Neuronal stem cell (in vitro differentiated cells): ENCODE measurements around the gene KCNJ1.
A peak's percentile ranks its signal among the peaks of the same experiment; 100 is the strongest.

ENCODE experiments used
- DNase-seq: peaks from one replicate; pipeline ENCODE4 v3.0.0-alpha.2; 2013; ENCODE audit warnings: low spot score
- H2AFZ ChIP-seq: one replicate; pipeline ENCODE4 v1.6.1; 2013; ENCODE audit warnings: mild to moderate bottlenecking, low read length, inconsistent platforms
- H2AK5ac ChIP-seq: 2 replicates; pipeline ENCODE4 v1.6.1; 2013; ENCODE audit warnings: low read depth, mild to moderate bottlenecking, inconsistent platforms, low read length, moderate library complexity, mixed read lengths
- H2BK120ac ChIP-seq: 2 replicates; pipeline ENCODE4 v1.6.1; 2013; ENCODE audit warnings: low read depth, mild to moderate bottlenecking, inconsistent platforms, low read length, moderate library complexity, mixed read lengths
- H2BK12ac ChIP-seq: one replicate; pipeline ENCODE4 v1.6.1; 2013; ENCODE audit warnings: low read length, inconsistent platforms
- H2BK15ac ChIP-seq: 2 replicates; pipeline ENCODE4 v1.6.1; 2013; ENCODE audit warnings: mild to moderate bottlenecking, low read length, inconsistent platforms, mixed read lengths
- H2BK5ac ChIP-seq: one replicate; pipeline ENCODE4 v1.6.1; 2013; ENCODE audit warnings: inconsistent platforms, mild to moderate bottlenecking, low read length, moderate library complexity
- H3K14ac ChIP-seq: one replicate; pipeline ENCODE4 v1.6.1; 2013; ENCODE audit warnings: low read length, inconsistent platforms
- H3K18ac ChIP-seq: 2 replicates; pipeline ENCODE4 v1.6.1; 2013; ENCODE audit warnings: low read length, inconsistent platforms
- H3K23ac ChIP-seq: 2 replicates; pipeline ENCODE4 v1.6.1; 2013; ENCODE audit warnings: low read depth, mild to moderate bottlenecking, mixed read lengths, low read length, inconsistent platforms; ENCODE audit not compliant: poor library complexity
- H3K27ac ChIP-seq: replicated peaks from 3 replicates; pipeline ENCODE4 v1.5.1; 2013; ENCODE audit warnings: low read length, inconsistent platforms
- H3K27me3 ChIP-seq, 3 experiments: 2 replicates each; pipeline ENCODE4 v1.6.1; 2013; ENCODE audit warnings: low read length in 3 of 3, mild to moderate bottlenecking in 2 of 3, inconsistent platforms in 1 of 3, low read depth in 1 of 3, mixed read lengths in 1 of 3, moderate library complexity in 1 of 3; ENCODE audit not compliant: control insufficient read depth in 3 of 3, insufficient read depth in 3 of 3
- H3K36me3 ChIP-seq, 2 donors: replicated peaks in 1 of 2; 2 replicates each; pipeline ENCODE4 v1.6.1; 2013; ENCODE audit warnings: low read length in 2 of 2; ENCODE audit not compliant: control insufficient read depth in 2 of 2, insufficient read depth in 2 of 2
- H3K4ac ChIP-seq: 2 replicates; pipeline ENCODE4 v1.6.1; 2013; ENCODE audit warnings: inconsistent platforms, mild to moderate bottlenecking, low read length, moderate library complexity
- H3K4me1 ChIP-seq, 2 donors: 1 replicate in 1 of 2; 2 replicates in 1 of 2; pipeline ENCODE4 v1.6.1; 2013; ENCODE audit warnings: low read length in 2 of 2, low read depth in 1 of 2; ENCODE audit not compliant: control insufficient read depth in 2 of 2, insufficient read depth in 1 of 2
- H3K4me2 ChIP-seq: one replicate; pipeline ENCODE4 v1.6.1; 2013; ENCODE audit warnings: mild to moderate bottlenecking, low read length, inconsistent platforms; ENCODE audit not compliant: insufficient read depth, poor library complexity, severe bottlenecking
- H3K4me3 ChIP-seq, 2 donors: 2 replicates each; pipeline ENCODE4 v1.5.1; 2013; ENCODE audit warnings: low read length in 2 of 2, mild to moderate bottlenecking in 2 of 2, inconsistent platforms in 1 of 2, moderate library complexity in 1 of 2
- H3K79me1 ChIP-seq: one replicate; pipeline ENCODE4 v1.6.1; 2013; ENCODE audit warnings: low read depth, mild to moderate bottlenecking, inconsistent platforms, low read length, moderate library complexity
- H3K9ac ChIP-seq: one replicate; pipeline ENCODE4 v1.6.1; 2013; ENCODE audit warnings: mild to moderate bottlenecking, low read depth, low read length, inconsistent platforms; ENCODE audit not compliant: poor library complexity
- H3K9me3 ChIP-seq, 2 donors: replicated peaks in 1 of 2; 2 replicates each; pipeline versions ENCODE3 to v1.6.1; 2013; ENCODE audit warnings: low read length in 2 of 2, mild to moderate bottlenecking in 2 of 2, inconsistent platforms in 1 of 2, low read depth in 1 of 2, mixed read lengths in 1 of 2, moderate library complexity in 1 of 2; ENCODE audit not compliant: control insufficient read depth in 2 of 2, insufficient read depth in 1 of 2
- H4K8ac ChIP-seq: one replicate; pipeline ENCODE4 v1.6.1; 2013; ENCODE audit warnings: low read depth, mild to moderate bottlenecking, inconsistent platforms, low read length, moderate library complexity
- H4K91ac ChIP-seq: one replicate; pipeline ENCODE4 v1.6.1; 2013; ENCODE audit warnings: low read length, low read depth, mild to moderate bottlenecking, inconsistent platforms; ENCODE audit not compliant: poor library complexity
- WGBS, 2 donors: extraction: QIAGEN DNeasy Blood & Tissue Kit; methylation state at CpG; one replicate each; pipeline ENCODE4 v1.1.7; 2013; ENCODE audit warnings: missing lambda C conversion rate in 2 of 2, mixed read lengths in 1 of 2; ENCODE audit not compliant: insufficient read length in 2 of 2, insufficient replicate concordance in 1 of 2; ENCODE audit errors: extremely low coverage in 2 of 2; 5-methylcytosine and 5-hydroxymethylcytosine counted together

Gene KCNJ1

DNA sequence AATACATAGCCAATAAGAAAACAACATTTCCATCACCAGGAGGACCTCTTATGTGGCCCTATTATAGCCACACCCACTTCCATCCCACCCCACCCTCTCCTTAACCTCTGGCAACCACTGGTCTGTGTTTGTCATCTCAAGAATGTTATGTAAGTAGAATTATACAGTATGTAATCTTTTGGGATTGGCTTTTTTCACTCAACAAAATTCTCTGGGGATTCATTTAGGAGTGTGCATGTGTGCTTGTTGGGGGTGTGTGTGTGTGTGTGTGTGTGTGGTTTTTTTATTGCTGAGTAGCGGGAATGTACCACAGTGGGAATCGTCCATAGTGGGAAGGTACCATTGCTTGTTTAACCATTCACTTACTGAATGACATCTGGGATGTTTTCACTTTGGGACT, 29.3 kb upstream of the KCNJ1 start:
- Histone ChIP-seq H3K79me1 (no peaks in the 10 kb centered on the region), H3K4me2 (no peak overlapping the region), H2AFZ (no peak overlapping the region), H3K9me3 (no peaks in the 10 kb centered on the region), H3K4me1 (peaks cover 14 to 22% of the 10 kb centered on the region in 2 donors), H3K27me3 (peaks cover 0 to 16% (median 12%) of the 10 kb centered on the region in 3 experiments), H2AK5ac (no peak overlapping the region), H4K91ac (no peak overlapping the region), H3K36me3 (no peaks in the 10 kb centered on the region), H3K14ac (no peak overlapping the region), H3K23ac (no peak overlapping the region), H2BK12ac (no peak overlapping the region), H3K4me3 (no peak overlapping the region), H4K8ac (no peak overlapping the region), H3K4ac (no peak overlapping the region), H3K27ac (no peak overlapping the region), H3K9ac (no peak overlapping the region), H2BK15ac (no peak overlapping the region), H3K18ac (no peak overlapping the region), H2BK5ac (no peak overlapping the region), H2BK120ac (no peak overlapping the region)
- DNase-seq: no peak
- WGBS, 2 donors: no CpG with 5 or more reads among the region's 2 CpGs

GRCh38 chr11:128895526-128895925, 28.4 kb upstream of the KCNJ1 start:
- no peaks in the 10 kb centered on the region for H3K9me3 ChIP-seq
- no peak overlapping the region for H3K14ac ChIP-seq

GRCh38 chr11:128894685-128895084, 27.6 kb upstream of the KCNJ1 start:
- Histone ChIP-seq H4K91ac (no peak overlapping the region), H2BK120ac (no peak overlapping the region), H2AFZ (no peak overlapping the region), H3K4me3 (no peak overlapping the region), H2BK15ac (no peak overlapping the region), H3K23ac (no peak overlapping the region), H3K4me2 (no peak overlapping the region), H3K9me3 (no peaks in the 10 kb centered on the region), H3K79me1 (no peaks in the 10 kb centered on the region), H2BK5ac (no peak overlapping the region), H3K9ac (no peak overlapping the region), H3K4ac (no peak overlapping the region), H3K27ac (no peak overlapping the region), H4K8ac (no peak overlapping the region), H3K14ac (no peak overlapping the region), H3K36me3 (no peaks in the 10 kb centered on the region), H2AK5ac (no peak overlapping the region), H3K27me3 (peaks cover 2 to 18% (median 16%) of the 10 kb centered on the region in 3 experiments), H3K4me1 (peaks cover 18 to 29% of the 10 kb centered on the region in 2 donors), H3K18ac (no peak overlapping the region), H2BK12ac (no peak overlapping the region)
- no CpG with 5 or more reads among the region's 6 CpGs for WGBS, 2 donors
- DNase-seq: no peak

More at GRCh38 chr11:128895526-128895925, 28.4 kb upstream of the KCNJ1 start:
- peaks cover 0 to 13% (median 10%) of the 10 kb centered on the region in 3 experiments for H3K27me3 ChIP-seq
- no peak overlapping the region for H3K9ac ChIP-seq
- H2AK5ac ChIP-seq: peak overlapping the region; percentile 61
- peak overlapping the region; percentile 56 for H2BK15ac ChIP-seq
- H2BK120ac ChIP-seq: no peak overlapping the region
- no peak overlapping the region for H2AFZ ChIP-seq
- no peak overlapping the region for H3K23ac ChIP-seq
- no peaks in the 10 kb centered on the region for H3K79me1 ChIP-seq
- H3K4me1 ChIP-seq: peaks cover 12 to 23% of the 10 kb centered on the region in 2 donors
- WGBS, 2 donors: no CpG with 5 or more reads among the region's 9 CpGs
- no peak overlapping the region for H3K4me3 ChIP-seq
- no peak overlapping the region for H3K27ac ChIP-seq
- peak overlapping the region; percentile 48 for H4K91ac ChIP-seq
- peak overlapping the region; percentile 45 for H2BK5ac ChIP-seq
- no peak overlapping the region for H2BK12ac ChIP-seq
- peak overlapping the region; percentile 40 for H3K18ac ChIP-seq
- no peak for DNase-seq
- no peak overlapping the region for H4K8ac ChIP-seq
- H3K4ac ChIP-seq: no peak overlapping the region
- H3K4me2 ChIP-seq: no peak overlapping the region
- no peaks in the 10 kb centered on the region for H3K36me3 ChIP-seq

- peaks cover 2 to 22% (median 19%) of the 10 kb centered on the region in 3 experiments for H3K27me3 ChIP-seq
Measured at GRCh38 chr11:128894286-128894681, 27.2 kb upstream of the KCNJ1 start.

More at GRCh38 chr11:128894286-128894681, 27.2 kb upstream of the KCNJ1 start:
- Histone ChIP-seq H3K4me1 (peaks cover 18 to 29% of the 10 kb centered on the region in 2 donors), H3K14ac (no peak overlapping the region), H2AK5ac (no peak overlapping the region), H3K4me2 (no peak overlapping the region), H3K23ac (no peak overlapping the region), H2BK12ac (no peak overlapping the region), H3K79me1 (no peaks in the 10 kb centered on the region), H2BK15ac (no peak overlapping the region), H2BK5ac (no peak overlapping the region), H2AFZ (no peak overlapping the region), H3K27ac (no peak overlapping the region), H2BK120ac (no peak overlapping the region), H3K18ac (no peak overlapping the region), H3K9ac (no peak overlapping the region), H3K36me3 (no peaks in the 10 kb centered on the region), H3K9me3 (no peaks in the 10 kb centered on the region), H4K8ac (no peak overlapping the region), H4K91ac (no peak overlapping the region), H3K4ac (no peak overlapping the region), H3K4me3 (no peak overlapping the region)
- no CpG with 5 or more reads among the region's 3 CpGs for WGBS, 2 donors
- DNase-seq: no peak
